Epithelial cell of esophagus (primary cell): Measurements from ENCODE around the gene C9orf72.

Source experiments
- DNase-seq: peaks from one replicate; pipeline ENCODE4 v3.0.0; 2010; ENCODE audit warnings: low read depth
- H3K4me3 ChIP-seq: 2 replicates; pipeline ENCODE4 v1.5.1; 2011; ENCODE audit warnings: mild to moderate bottlenecking, low read length, control low read depth
- TF ChIP-seq, protein P1 (sequence below): IDR thresholded peaks from 2 replicates; pipeline ENCODE4 v1.5.1; 2011; ENCODE audit warnings: low read depth, mild to moderate bottlenecking, low read length, control low read depth, inconsistent platforms; ENCODE audit not compliant: insufficient read depth; ENCODE audit errors: missing control alignments

The C9orf72 gene

GRCh38 chr9:27595733-27596132 is 22.5 kb upstream of the C9orf72 start:
- no peak overlapping the region for H3K4me3 ChIP-seq
- TF ChIP-seq, protein P1, sequence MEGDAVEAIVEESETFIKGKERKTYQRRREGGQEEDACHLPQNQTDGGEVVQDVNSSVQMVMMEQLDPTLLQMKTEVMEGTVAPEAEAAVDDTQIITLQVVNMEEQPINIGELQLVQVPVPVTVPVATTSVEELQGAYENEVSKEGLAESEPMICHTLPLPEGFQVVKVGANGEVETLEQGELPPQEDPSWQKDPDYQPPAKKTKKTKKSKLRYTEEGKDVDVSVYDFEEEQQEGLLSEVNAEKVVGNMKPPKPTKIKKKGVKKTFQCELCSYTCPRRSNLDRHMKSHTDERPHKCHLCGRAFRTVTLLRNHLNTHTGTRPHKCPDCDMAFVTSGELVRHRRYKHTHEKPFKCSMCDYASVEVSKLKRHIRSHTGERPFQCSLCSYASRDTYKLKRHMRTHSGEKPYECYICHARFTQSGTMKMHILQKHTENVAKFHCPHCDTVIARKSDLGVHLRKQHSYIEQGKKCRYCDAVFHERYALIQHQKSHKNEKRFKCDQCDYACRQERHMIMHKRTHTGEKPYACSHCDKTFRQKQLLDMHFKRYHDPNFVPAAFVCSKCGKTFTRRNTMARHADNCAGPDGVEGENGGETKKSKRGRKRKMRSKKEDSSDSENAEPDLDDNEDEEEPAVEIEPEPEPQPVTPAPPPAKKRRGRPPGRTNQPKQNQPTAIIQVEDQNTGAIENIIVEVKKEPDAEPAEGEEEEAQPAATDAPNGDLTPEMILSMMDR, result no peak
- no peak for DNase-seq

- H3K4me3 ChIP-seq, result no peak overlapping the region
- no peak for DNase-seq
- TF ChIP-seq, protein P1, result no peak
These were observed 18.4 kb upstream of the C9orf72 start for GRCh38 chr9:27591672-27592071.

DNA sequence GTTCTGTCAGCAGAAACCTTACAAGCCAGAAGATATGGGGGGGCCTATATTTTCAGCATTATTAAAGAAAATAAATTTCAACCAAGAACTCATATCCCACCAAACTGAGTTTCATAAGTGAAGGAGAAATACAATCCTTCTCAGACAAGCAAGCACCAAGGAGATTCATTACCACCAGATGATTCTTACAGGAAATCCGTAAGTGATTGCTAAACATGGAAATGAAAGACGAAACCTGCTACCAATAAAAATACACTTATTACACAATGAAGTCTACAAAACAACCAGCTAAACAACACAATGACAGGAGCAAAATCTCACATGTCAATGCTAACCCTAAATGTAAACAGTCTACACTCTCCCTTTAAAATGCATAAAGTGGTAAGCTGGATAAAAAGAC is 17.8 kb upstream of the C9orf72 start:
- TF ChIP-seq, protein P1, result no peak
- no peak overlapping the region for H3K4me3 ChIP-seq
- no peak for DNase-seq

- DNase-seq, result peak; percentile 32
- H3K4me3 ChIP-seq, result no peak overlapping the region
- TF ChIP-seq, protein P1, result no peak
These were observed 17.4 kb upstream of the C9orf72 start for GRCh38 chr9:27590651-27591050.

DNA sequence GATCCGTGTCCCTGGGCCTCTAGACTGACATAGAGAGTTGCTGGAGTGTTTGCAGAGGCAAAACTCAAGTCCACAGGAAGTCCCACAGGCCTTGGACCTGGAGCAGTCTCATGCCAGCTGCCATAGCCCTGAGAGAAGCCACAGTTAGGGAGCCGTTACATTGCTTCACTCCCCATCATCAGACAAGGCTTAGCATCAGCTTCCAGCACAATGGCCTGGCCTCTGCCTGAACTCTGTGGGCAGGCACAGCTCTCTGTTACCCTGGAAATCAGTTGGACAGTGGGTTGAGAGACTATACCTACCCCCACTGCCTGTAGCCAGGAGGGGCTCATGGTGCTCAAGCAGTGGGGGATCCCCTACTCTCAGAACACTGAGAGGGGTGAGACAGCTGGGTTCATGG is 16.2 kb upstream of the C9orf72 start:
- no peak for DNase-seq
- TF ChIP-seq, protein P1, result no peak
- no peak overlapping the region for H3K4me3 ChIP-seq

- no peak for DNase-seq
- no peak overlapping the region for H3K4me3 ChIP-seq
- TF ChIP-seq, protein P1, result no peak
These were observed 13.0 kb upstream of the C9orf72 start for GRCh38 chr9:27586304-27586703.

DNA sequence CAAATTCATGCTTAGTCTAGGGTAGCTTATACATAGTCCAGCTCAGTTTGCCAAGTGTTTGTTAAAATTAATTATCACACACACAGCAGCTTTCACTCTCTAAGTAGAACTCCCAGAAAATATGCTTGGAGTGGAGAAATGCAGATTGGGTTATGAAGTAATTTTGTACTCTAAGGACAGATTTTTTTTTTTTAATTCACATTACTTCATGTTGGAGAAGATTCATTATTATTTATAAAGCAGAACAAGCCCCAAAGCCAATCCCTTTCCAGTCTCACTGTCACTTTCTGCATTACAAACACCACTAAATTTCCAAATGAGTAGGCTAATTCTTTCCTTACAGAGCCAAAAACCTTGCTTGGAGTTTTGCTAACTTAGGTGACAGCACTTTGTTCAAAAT is 11.7 kb upstream of the C9orf72 start:
- TF ChIP-seq, protein P1, result no peak
- DNase-seq, result no peak

More for the DNA sequence above, 11.7 kb upstream of the C9orf72 start:
- no peak overlapping the region for H3K4me3 ChIP-seq
